Ascending aorta (tissue), 2 donors: Measurements from ENCODE around the gene C8G. TPM values are rescaled to one million over a fixed set of nuclear protein-coding genes. Genes with fewer than 3 reads are reported as not detected.
A peak's percentile ranks its signal among the peaks of the same experiment; 100 is the strongest.

ENCODE experiments used
- DNase-seq, 2 donors: peaks; one replicate each; pipeline ENCODE4 v3.0.0-alpha.2; 2019; ENCODE audit warnings: low spot score in 2 of 2
- H3K27ac ChIP-seq, 2 donors: fragments of 200-600 bp; sonication (generic); one replicate each; pipeline ENCODE4 v1.5.1; 2016 to 2017; ENCODE audit warnings: mild to moderate bottlenecking in 1 of 2
- H3K27me3 ChIP-seq: fragments of 200-600 bp; sonication (generic); one replicate; pipeline ENCODE4 v1.5.1; 2017
- H3K36me3 ChIP-seq, 2 donors: fragments of 200-600 bp; sonication (generic); one replicate each; pipeline ENCODE4 v1.5.1; 2016
- H3K4me1 ChIP-seq, 2 donors: fragments of 200-600 bp; sonication (generic); one replicate each; pipeline ENCODE4 v1.5.1; 2016 to 2017; ENCODE audit warnings: mild to moderate bottlenecking in 1 of 2
- H3K4me3 ChIP-seq, 2 donors: fragments of 200-600 bp; sonication (generic); one replicate each; pipeline ENCODE4 v1.5.1; 2016 to 2017; ENCODE audit warnings: mild to moderate bottlenecking in 1 of 2
- H3K9me3 ChIP-seq, 2 donors: fragments of 200-600 bp; sonication (generic); one replicate each; pipeline ENCODE4 v1.5.1; 2016
- intact Hi-C: fragments of 100-400 bp; cut with DNase I; formaldehyde crosslinking; loops from one replicate; pipeline ENCODE4 v1.15.1; 2023
- total RNA-seq: library from RNA; depleted of rRNA; stranded (reverse); fragments of >200 nt; gene quantifications from one replicate; pipeline ENCODE4 v1.1.0, GENCODE V29; 2016
- TF ChIP-seq, protein P1 (sequence below), 3 experiments: fragments of 200-600 bp in 2 of 3; fragments of 450-650 bp in 1 of 3; sonication (generic) in 2 of 3; IDR thresholded peaks; one replicate each; pipeline ENCODE4 v1.5.1; 2016 to 2019; ENCODE audit warnings: antibody characterized with exemption in 3 of 3, mild to moderate bottlenecking in 1 of 3, moderate library complexity in 1 of 3

The C8G gene
- total RNA-seq, 1 donor from 2014 or later = 8.6 TPM

- no peak overlapping the region for H3K27ac ChIP-seq
- TF ChIP-seq, protein P1, sequence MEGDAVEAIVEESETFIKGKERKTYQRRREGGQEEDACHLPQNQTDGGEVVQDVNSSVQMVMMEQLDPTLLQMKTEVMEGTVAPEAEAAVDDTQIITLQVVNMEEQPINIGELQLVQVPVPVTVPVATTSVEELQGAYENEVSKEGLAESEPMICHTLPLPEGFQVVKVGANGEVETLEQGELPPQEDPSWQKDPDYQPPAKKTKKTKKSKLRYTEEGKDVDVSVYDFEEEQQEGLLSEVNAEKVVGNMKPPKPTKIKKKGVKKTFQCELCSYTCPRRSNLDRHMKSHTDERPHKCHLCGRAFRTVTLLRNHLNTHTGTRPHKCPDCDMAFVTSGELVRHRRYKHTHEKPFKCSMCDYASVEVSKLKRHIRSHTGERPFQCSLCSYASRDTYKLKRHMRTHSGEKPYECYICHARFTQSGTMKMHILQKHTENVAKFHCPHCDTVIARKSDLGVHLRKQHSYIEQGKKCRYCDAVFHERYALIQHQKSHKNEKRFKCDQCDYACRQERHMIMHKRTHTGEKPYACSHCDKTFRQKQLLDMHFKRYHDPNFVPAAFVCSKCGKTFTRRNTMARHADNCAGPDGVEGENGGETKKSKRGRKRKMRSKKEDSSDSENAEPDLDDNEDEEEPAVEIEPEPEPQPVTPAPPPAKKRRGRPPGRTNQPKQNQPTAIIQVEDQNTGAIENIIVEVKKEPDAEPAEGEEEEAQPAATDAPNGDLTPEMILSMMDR (IDR thresholded peaks at IDR 0.05) = no peak
These were observed 33.2 kb downstream of the C8G start for GRCh38 chr9:136978073-136978864.

DNA sequence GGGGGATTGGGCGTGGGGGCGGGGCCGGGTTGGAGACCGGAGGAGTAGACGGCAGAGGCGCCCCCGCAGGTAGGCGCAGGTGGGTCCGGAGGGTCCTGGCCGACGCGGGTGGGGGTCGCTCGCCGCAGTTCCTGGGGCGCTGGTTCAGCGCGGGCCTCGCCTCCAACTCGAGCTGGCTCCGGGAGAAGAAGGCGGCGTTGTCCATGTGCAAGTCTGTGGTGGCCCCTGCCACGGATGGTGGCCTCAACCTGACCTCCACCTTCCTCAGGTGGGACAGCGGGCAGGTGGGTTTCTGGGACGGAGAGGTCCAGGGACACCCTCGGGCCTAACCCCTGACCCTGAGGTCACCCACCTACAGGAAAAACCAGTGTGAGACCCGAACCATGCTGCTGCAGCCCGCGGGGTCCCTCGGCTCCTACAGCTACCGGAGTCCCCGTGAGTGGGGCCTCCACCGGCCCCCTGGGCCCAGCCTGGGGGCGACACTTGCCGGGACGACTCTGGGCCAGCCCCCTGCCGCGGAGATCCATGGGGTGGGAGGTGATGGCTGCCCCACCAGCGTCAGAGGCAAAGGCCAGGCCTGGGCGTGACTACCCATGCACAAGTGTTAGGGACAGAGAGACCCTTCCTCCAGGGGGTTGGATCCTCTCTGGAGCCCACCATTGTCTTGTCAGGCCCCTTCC lies 34.0 kb downstream of the C8G start:
- Histone ChIP-seq H3K27ac (no peak overlapping the region), H3K9me3 (no peaks in the 10 kb centered on the region), H3K4me3 (no peak overlapping the region), H3K36me3 (no peaks in the 10 kb centered on the region), H3K27me3 (no peaks in the 10 kb centered on the region), H3K4me1 (peaks cover 7 to 8% of the 10 kb centered on the region in 2 donors)
- TF ChIP-seq, protein P1 (IDR thresholded peaks at IDR 0.05) = no peak
- intact Hi-C loops = no loop called here
- DNase-seq = no peak

More at GRCh38 chr9:136978073-136978864, 33.2 kb downstream of the C8G start:
- no peak for DNase-seq
- H3K9me3 ChIP-seq = no peaks in the 10 kb centered on the region
- H3K27me3 ChIP-seq = no peaks in the 10 kb centered on the region
- H3K36me3 ChIP-seq = no peaks in the 10 kb centered on the region
- peak overlapping the region; percentile 46 to 73 for H3K4me3 ChIP-seq
- H3K4me1 ChIP-seq = peaks cover 7 to 8% of the 10 kb centered on the region in 2 donors
- intact Hi-C loops = no loop called here

GRCh38 chr9:136979769-136980587 lies 34.9 kb downstream of the C8G start:
- Histone ChIP-seq H3K27me3 (peaks cover 4% of the 10 kb centered on the region), H3K36me3 (no peaks in the 10 kb centered on the region), H3K27ac (no peak overlapping the region), H3K4me3 (no peak overlapping the region), H3K4me1 (peaks cover 7 to 8% of the 10 kb centered on the region in 2 donors), H3K9me3 (no peaks in the 10 kb centered on the region)
- TF ChIP-seq, protein P1 (IDR thresholded peaks at IDR 0.05) = no peak
- DNase-seq = no peak
- intact Hi-C loops = no loop called here

GRCh38 chr9:136980669-136981478 lies 35.8 kb downstream of the C8G start:
- Histone ChIP-seq H3K27ac (no peak overlapping the region), H3K4me3 (no peak overlapping the region)
- TF ChIP-seq, protein P1 (IDR thresholded peaks at IDR 0.05) = no peak

More at GRCh38 chr9:136980669-136981478, 35.8 kb downstream of the C8G start:
- Histone ChIP-seq H3K9me3 (no peaks in the 10 kb centered on the region), H3K27me3 (peaks cover 5% of the 10 kb centered on the region), H3K4me1 (peaks cover 7 to 8% of the 10 kb centered on the region in 2 donors), H3K36me3 (no peaks in the 10 kb centered on the region)
- intact Hi-C loops = no loop called here
- DNase-seq = no peak
